Measurements from ENCODE around the gene SLC40A1. TPM values are rescaled to one million over a fixed set of nuclear protein-coding genes. Genes with fewer than 3 reads are reported as not detected.
"Not testable (repeated sequence)": the region's sequence is repeated elsewhere in the genome, so short reads cannot be mapped to it uniquely, and the experiment has no call there.

The SLC40A1 gene
- polyA plus RNA-seq, 1 experiment = 0.47 TPM

- CTCF ChIA-PET = no interaction called here
- no peak overlapping the region for H3K4me3 ChIP-seq (ENCODE audit: low read depth, low read length)
Observed at GRCh38 chr2:189609423-189609816, 28.8 kb upstream of the SLC40A1 start.

GRCh38 chr2:189608795-189609422 is 28.3 kb upstream of the SLC40A1 start:
- ChIA-PET CTCF (no interaction called here), POLR2A (no interaction called here)
- H3K36me3 ChIP-seq (ENCODE audit: control insufficient read depth, insufficient read depth, low read length) = no peaks in the 10 kb centered on the region
- no peak overlapping the region for H3K4me3 ChIP-seq (ENCODE audit: low read depth, low read length)
- TF ChIP-seq CTCF (IDR thresholded peaks at IDR 0.05; ENCODE audit: insufficient read depth, low read depth, low read length) = no peak
- DNase-seq (ENCODE audit: low read depth) = peak; percentile 41
- H3K27me3 ChIP-seq (ENCODE audit: control insufficient read depth, insufficient read depth, low read length) = no peaks in the 10 kb centered on the region

More at GRCh38 chr2:189609423-189609816, 28.8 kb upstream of the SLC40A1 start:
- Histone ChIP-seq H3K27me3 (ENCODE audit: control insufficient read depth, insufficient read depth, low read length) (no peaks in the 10 kb centered on the region), H3K36me3 (ENCODE audit: control insufficient read depth, insufficient read depth, low read length) (no peaks in the 10 kb centered on the region)
- POLR2A ChIA-PET = no interaction called here
- DNase-seq (ENCODE audit: low read depth) = no peak
- TF ChIP-seq CTCF (IDR thresholded peaks at IDR 0.05; ENCODE audit: insufficient read depth, low read depth, low read length) = no peak

GRCh38 chr2:189608170-189608569 is 27.6 kb upstream of the SLC40A1 start:
- H3K36me3 ChIP-seq (ENCODE audit: control insufficient read depth, insufficient read depth, low read length) = no peaks in the 10 kb centered on the region
- DNase-seq (ENCODE audit: low read depth) = no peak
- no peak for TF ChIP-seq CTCF (IDR thresholded peaks at IDR 0.05; ENCODE audit: insufficient read depth, low read depth, low read length)
- POLR2A ChIA-PET = no interaction called here
- H3K27me3 ChIP-seq (ENCODE audit: control insufficient read depth, insufficient read depth, low read length) = no peaks in the 10 kb centered on the region
- CTCF ChIA-PET = no interaction called here
- H3K4me3 ChIP-seq (ENCODE audit: low read depth, low read length) = no peak overlapping the region

GRCh38 chr2:189602233-189602632 is 21.6 kb upstream of the SLC40A1 start:
- CTCF ChIA-PET = interaction anchor here (0.6 kb wide), 1 partner anchor 48 kb away, joined by 3 read pairs; no protein-coding TSS in a partner anchor
- H3K4me3 ChIP-seq (ENCODE audit: low read depth, low read length) = no peak overlapping the region
- H3K27me3 ChIP-seq (ENCODE audit: control insufficient read depth, insufficient read depth, low read length) = no peaks in the 10 kb centered on the region
- no peak for DNase-seq (ENCODE audit: low read depth)
- no peaks in the 10 kb centered on the region for H3K36me3 ChIP-seq (ENCODE audit: control insufficient read depth, insufficient read depth, low read length)
- POLR2A ChIA-PET = no interaction called here
- TF ChIP-seq CTCF (IDR thresholded peaks at IDR 0.05; ENCODE audit: insufficient read depth, low read depth, low read length) = no peak

GRCh38 chr2:189601652-189602051 is 21.1 kb upstream of the SLC40A1 start:
- H3K36me3 ChIP-seq (ENCODE audit: control insufficient read depth, insufficient read depth, low read length); H3K4me3 ChIP-seq (ENCODE audit: low read depth, low read length); DNase-seq (ENCODE audit: low read depth); H3K27me3 ChIP-seq (ENCODE audit: control insufficient read depth, insufficient read depth, low read length); POLR2A ChIA-PET; CTCF ChIA-PET: not testable (repeated sequence)

GRCh38 chr2:189601043-189601442 is 20.5 kb upstream of the SLC40A1 start:
- POLR2A ChIA-PET = no interaction called here
- no peak for DNase-seq (ENCODE audit: low read depth)

More at GRCh38 chr2:189601043-189601442, 20.5 kb upstream of the SLC40A1 start:
- no peak for TF ChIP-seq CTCF (IDR thresholded peaks at IDR 0.05; ENCODE audit: insufficient read depth, low read depth, low read length)
- CTCF ChIA-PET = no interaction called here
- H3K36me3 ChIP-seq (ENCODE audit: control insufficient read depth, insufficient read depth, low read length) = no peaks in the 10 kb centered on the region
- no peak overlapping the region for H3K4me3 ChIP-seq (ENCODE audit: low read depth, low read length)
- no peaks in the 10 kb centered on the region; the same call in 1 of the 2 replicates for H3K27me3 ChIP-seq (ENCODE audit: control insufficient read depth, insufficient read depth, low read length)
